HCT116 (cell line): Measurements from ENCODE around the gene DNMT3A. TPM values are rescaled to one million over a fixed set of nuclear protein-coding genes. Genes with fewer than 3 reads are reported as not detected.

Experiments used
- ATAC-seq: fragments of 200-7000 bp; cut with Tn5 transposase; 2 replicates; pipeline ENCODE4 v1.9.1; 2020; ENCODE audit warnings: mild to moderate bottlenecking, moderate library complexity
- BruUV-seq: library from RNA; stranded (reverse); fragments of 400-500 nt; replicated peaks from 2 replicates; lab custom pipeline; 2021; lab: Mats Ljungman, UMichigan
- CTCF ChIA-PET: fragments of 300-600 bp; sonication (Branson Sonifier 250); formaldehyde crosslinking; loops from one replicate; lab custom pipeline; 2021; ENCODE audit warnings: antibody characterized with exemption; lab: Charles Lee
- POLR2A ChIA-PET: fragments of 300-600, 350-600 bp; sonication (Branson Sonifier 250); formaldehyde crosslinking; loops from one replicate; lab custom pipeline; 2021; ENCODE audit warnings: antibody characterized with exemption; lab: Charles Lee
- RAD21 ChIA-PET, 2 experiments: fragments of 300-600 bp; sonication (Branson Sonifier 250); formaldehyde crosslinking; loops; one replicate each; lab custom pipeline; 2023; ENCODE audit warnings: low total read pairs in 2 of 2; ENCODE audit not compliant: uncharacterized antibody in 2 of 2, unreplicated experiment in 2 of 2, low non-redundant PET in 1 of 2; lab: Charles Lee
- DNase-seq: peaks from one replicate; pipeline ENCODE4 v3.0.0-alpha.2; 2010; ENCODE audit warnings: low read depth, low spot score
- H2AFZ ChIP-seq: fragments of 200-600 bp; shearing (Covaris generic), sonication (generic); 2 replicates; pipeline ENCODE4 v1.6.1; 2017; ENCODE audit warnings: low read depth, mixed run types, mixed read lengths, antibody characterized with exemption, low read length; ENCODE audit not compliant: poor library complexity, severe bottlenecking
- H3K27ac ChIP-seq: 2 replicates; pipeline ENCODE4 v1.5.1; 2012; ENCODE audit warnings: low read depth, low read length
- H3K27me3 ChIP-seq: fragments of 200-600 bp; sonication (generic); 2 replicates; pipeline ENCODE4 v1.6.1; 2016; ENCODE audit warnings: mixed run types, low read length, mixed read lengths; ENCODE audit not compliant: insufficient read depth
- H3K36me3 ChIP-seq, 2 experiments: fragments of 200-500 bp in 1 of 2; fragments of 200-600 bp in 1 of 2; sonication (Bioruptor generic) in 1 of 2; sonication (generic) in 1 of 2; 2 replicates each; pipeline versions ENCODE4 v1.5.1 to v1.6.1; 2014 to 2016; ENCODE audit warnings: low read length in 2 of 2, inconsistent platforms in 1 of 2, mixed read lengths in 1 of 2, mixed run types in 1 of 2; ENCODE audit not compliant: insufficient read depth in 2 of 2, control insufficient read depth in 1 of 2
- H3K4me1 ChIP-seq, 2 experiments: fragments of 200-600 bp in 1 of 2; sonication (generic) in 1 of 2; 2 replicates each; pipeline versions ENCODE4 v1.5.1 to v1.6.1; 2012 to 2017; ENCODE audit warnings: low read length in 2 of 2, inconsistent platforms in 1 of 2, mild to moderate bottlenecking in 1 of 2, mixed read lengths in 1 of 2, mixed run types in 1 of 2, moderate library complexity in 1 of 2; ENCODE audit not compliant: insufficient read depth in 2 of 2, control insufficient read depth in 1 of 2
- H3K4me2 ChIP-seq: fragments of 200-600 bp; sonication (generic); 2 replicates; pipeline ENCODE4 v1.6.1; 2017; ENCODE audit warnings: mixed run types, low read length, mixed read lengths
- H3K4me3 ChIP-seq, 2 experiments: fragments of 200-600 bp in 1 of 2; sonication (generic) in 1 of 2; replicated peaks in 1 of 2; 2 replicates each; pipeline ENCODE4 v1.5.1; 2011 to 2016; ENCODE audit warnings: low read length in 2 of 2, control low read depth in 1 of 2, low read depth in 1 of 2, mild to moderate bottlenecking in 1 of 2, mixed read lengths in 1 of 2, mixed run types in 1 of 2
- H3K79me2 ChIP-seq: fragments of 200-600 bp; sonication (generic); 2 replicates; pipeline ENCODE4 v1.6.1; 2017; ENCODE audit warnings: mild to moderate bottlenecking, mixed run types, low read length, moderate library complexity, mixed read lengths; ENCODE audit not compliant: insufficient read depth
- H3K9ac ChIP-seq: fragments of 200-600 bp; sonication (generic); 2 replicates; pipeline ENCODE4 v1.6.1; 2016; ENCODE audit warnings: low read length, mixed read lengths
- H3K9me2 ChIP-seq: fragments of 200-600 bp; sonication (generic), shearing (Covaris generic); 2 replicates; pipeline ENCODE4 v1.6.1; 2017; ENCODE audit warnings: mixed run types, mild to moderate bottlenecking, moderate library complexity; ENCODE audit not compliant: insufficient read depth
- H3K9me3 ChIP-seq, 2 experiments: fragments of 200-500 bp in 1 of 2; fragments of 200-600 bp in 1 of 2; sonication (Bioruptor generic) in 1 of 2; sonication (generic) in 1 of 2; 2 replicates each; pipeline ENCODE4 v1.6.1; 2014 to 2017; ENCODE audit warnings: low read length in 2 of 2, mixed read lengths in 2 of 2, inconsistent platforms in 1 of 2, low read depth in 1 of 2, mild to moderate bottlenecking in 1 of 2, mixed run types in 1 of 2, moderate library complexity in 1 of 2; ENCODE audit not compliant: control insufficient read depth in 1 of 2, insufficient read depth in 1 of 2
- H4K20me1 ChIP-seq: fragments of 200-600 bp; sonication (generic), shearing (Covaris generic); 2 replicates; pipeline ENCODE4 v1.6.1; 2017; ENCODE audit warnings: mixed run types, mild to moderate bottlenecking, moderate library complexity; ENCODE audit not compliant: insufficient read depth
- ATF3 ChIP-seq: IDR thresholded peaks from 2 replicates; pipeline ENCODE4 v1.6.1; 2012
- CBX3 ChIP-seq: IDR thresholded peaks from 2 replicates; pipeline ENCODE4 v1.6.1; 2012; ENCODE audit warnings: low read depth
- EGR1 ChIP-seq: IDR thresholded peaks from 2 replicates; pipeline ENCODE4 v1.6.1; 2012; ENCODE audit warnings: low read depth
- EZH2 ChIP-seq: fragments of 200-600 bp; sonication (generic); IDR thresholded peaks from 2 replicates; pipeline ENCODE4 v1.6.1; 2017; ENCODE audit warnings: antibody characterized with exemption, mixed run types
- EZH2phosphoT487 ChIP-seq: fragments of 200-600 bp; IDR thresholded peaks from 2 replicates; pipeline ENCODE4 v1.6.1; 2018; ENCODE audit warnings: antibody characterized with exemption, borderline replicate concordance
- FOSL1 ChIP-seq: IDR thresholded peaks from 2 replicates; pipeline ENCODE4 v1.6.1; 2012; ENCODE audit warnings: low read depth
- JUND ChIP-seq: IDR thresholded peaks from 2 replicates; pipeline ENCODE4 v1.6.1; 2012
- MAX ChIP-seq: IDR thresholded peaks from 2 replicates; pipeline ENCODE4 v1.6.1; 2012
- SP1 ChIP-seq: IDR thresholded peaks from 2 replicates; pipeline ENCODE4 v1.6.1; 2012; ENCODE audit warnings: low read depth
- SRF ChIP-seq: IDR thresholded peaks from 2 replicates; pipeline ENCODE4 v1.6.1; 2012; ENCODE audit warnings: low read depth
- TCF7L2 ChIP-seq: IDR thresholded peaks from 2 replicates; pipeline ENCODE4 v1.7.0; 2011; ENCODE audit warnings: borderline replicate concordance, inconsistent platforms; ENCODE audit not compliant: insufficient read depth, insufficient read length; ENCODE audit errors: extremely low read depth
- ZFX ChIP-seq: fragments of 450-650 bp; IDR thresholded peaks from 2 replicates; pipeline ENCODE4 v1.6.1; 2017
- ZNF274 ChIP-seq: fragments of 200-500 bp; sonication (Bioruptor generic); IDR thresholded peaks from 2 replicates; pipeline ENCODE4 v1.6.1; 2014; ENCODE audit warnings: mild to moderate bottlenecking, low read depth, low read length, inconsistent platforms
- intact Hi-C: fragments of 100-400 bp; cut with micrococcal nuclease; formaldehyde crosslinking; loops from 2 replicates; pipeline ENCODE4 v1.10.0; 2022
- total RNA-seq: library from RNA; stranded (reverse); gene quantifications from one replicate; pipeline ENCODE4 v1.2.1, GENCODE V29; 2021; ENCODE audit not compliant: unreplicated experiment
- TF ChIP-seq, protein P1 (sequence below): IDR thresholded peaks from 2 replicates; pipeline ENCODE4 v1.6.1; 2012; ENCODE audit warnings: low read depth
- TF ChIP-seq, protein P2 (sequence below), 3 experiments: fragments of 200-600 bp in 1 of 3; sonication (generic) in 1 of 3; IDR thresholded peaks in 2 of 3; conservative IDR thresholded peaks in 1 of 3; 2 replicates each; pipeline ENCODE4 v1.5.1; 2012 to 2017; ENCODE audit warnings: low read depth in 2 of 3, low read length in 2 of 3, antibody characterized with exemption in 1 of 3, borderline replicate concordance in 1 of 3, control low read depth in 1 of 3, mild to moderate bottlenecking in 1 of 3, mixed read lengths in 1 of 3, mixed run types in 1 of 3, moderate library complexity in 1 of 3; ENCODE audit not compliant: insufficient read depth in 1 of 3

The DNMT3A gene
- total RNA-seq, 1 experiment from 2014 or later, result 14.3 TPM

- Histone ChIP-seq H3K36me3 (no peaks in the 10 kb centered on the region), H3K4me2 (no peak overlapping the region), H3K4me1 (no peaks in the 10 kb centered on the region), H3K79me2 (no peaks in the 10 kb centered on the region), H3K9me3 (no peaks in the 10 kb centered on the region), H3K27ac (no peak overlapping the region), H3K9ac (no peak overlapping the region), H2AFZ (no peak overlapping the region), H3K9me2 (no peaks in the 10 kb centered on the region), H3K27me3 (no peaks in the 10 kb centered on the region), H4K20me1 (no peaks in the 10 kb centered on the region), H3K4me3 (no peak overlapping the region)
- ChIA-PET RAD21 (no interaction called here), POLR2A (no interaction called here), CTCF (no interaction called here)
- intact Hi-C loops, result no loop called here
- no TSS peak for BruUV-seq
- no peak for ATAC-seq
- no peak for DNase-seq
- TF ChIP-seq, protein P1, sequence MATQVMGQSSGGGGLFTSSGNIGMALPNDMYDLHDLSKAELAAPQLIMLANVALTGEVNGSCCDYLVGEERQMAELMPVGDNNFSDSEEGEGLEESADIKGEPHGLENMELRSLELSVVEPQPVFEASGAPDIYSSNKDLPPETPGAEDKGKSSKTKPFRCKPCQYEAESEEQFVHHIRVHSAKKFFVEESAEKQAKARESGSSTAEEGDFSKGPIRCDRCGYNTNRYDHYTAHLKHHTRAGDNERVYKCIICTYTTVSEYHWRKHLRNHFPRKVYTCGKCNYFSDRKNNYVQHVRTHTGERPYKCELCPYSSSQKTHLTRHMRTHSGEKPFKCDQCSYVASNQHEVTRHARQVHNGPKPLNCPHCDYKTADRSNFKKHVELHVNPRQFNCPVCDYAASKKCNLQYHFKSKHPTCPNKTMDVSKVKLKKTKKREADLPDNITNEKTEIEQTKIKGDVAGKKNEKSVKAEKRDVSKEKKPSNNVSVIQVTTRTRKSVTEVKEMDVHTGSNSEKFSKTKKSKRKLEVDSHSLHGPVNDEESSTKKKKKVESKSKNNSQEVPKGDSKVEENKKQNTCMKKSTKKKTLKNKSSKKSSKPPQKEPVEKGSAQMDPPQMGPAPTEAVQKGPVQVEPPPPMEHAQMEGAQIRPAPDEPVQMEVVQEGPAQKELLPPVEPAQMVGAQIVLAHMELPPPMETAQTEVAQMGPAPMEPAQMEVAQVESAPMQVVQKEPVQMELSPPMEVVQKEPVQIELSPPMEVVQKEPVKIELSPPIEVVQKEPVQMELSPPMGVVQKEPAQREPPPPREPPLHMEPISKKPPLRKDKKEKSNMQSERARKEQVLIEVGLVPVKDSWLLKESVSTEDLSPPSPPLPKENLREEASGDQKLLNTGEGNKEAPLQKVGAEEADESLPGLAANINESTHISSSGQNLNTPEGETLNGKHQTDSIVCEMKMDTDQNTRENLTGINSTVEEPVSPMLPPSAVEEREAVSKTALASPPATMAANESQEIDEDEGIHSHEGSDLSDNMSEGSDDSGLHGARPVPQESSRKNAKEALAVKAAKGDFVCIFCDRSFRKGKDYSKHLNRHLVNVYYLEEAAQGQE, result no peak
- no peak for TF ChIP-seq EGR1
- no peak for TF ChIP-seq CBX3
- no peak for TF ChIP-seq SP1
- TF ChIP-seq EZH2phosphoT487, result no peak
- TF ChIP-seq, protein P2, sequence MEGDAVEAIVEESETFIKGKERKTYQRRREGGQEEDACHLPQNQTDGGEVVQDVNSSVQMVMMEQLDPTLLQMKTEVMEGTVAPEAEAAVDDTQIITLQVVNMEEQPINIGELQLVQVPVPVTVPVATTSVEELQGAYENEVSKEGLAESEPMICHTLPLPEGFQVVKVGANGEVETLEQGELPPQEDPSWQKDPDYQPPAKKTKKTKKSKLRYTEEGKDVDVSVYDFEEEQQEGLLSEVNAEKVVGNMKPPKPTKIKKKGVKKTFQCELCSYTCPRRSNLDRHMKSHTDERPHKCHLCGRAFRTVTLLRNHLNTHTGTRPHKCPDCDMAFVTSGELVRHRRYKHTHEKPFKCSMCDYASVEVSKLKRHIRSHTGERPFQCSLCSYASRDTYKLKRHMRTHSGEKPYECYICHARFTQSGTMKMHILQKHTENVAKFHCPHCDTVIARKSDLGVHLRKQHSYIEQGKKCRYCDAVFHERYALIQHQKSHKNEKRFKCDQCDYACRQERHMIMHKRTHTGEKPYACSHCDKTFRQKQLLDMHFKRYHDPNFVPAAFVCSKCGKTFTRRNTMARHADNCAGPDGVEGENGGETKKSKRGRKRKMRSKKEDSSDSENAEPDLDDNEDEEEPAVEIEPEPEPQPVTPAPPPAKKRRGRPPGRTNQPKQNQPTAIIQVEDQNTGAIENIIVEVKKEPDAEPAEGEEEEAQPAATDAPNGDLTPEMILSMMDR (IDR thresholded peaks at IDR 0.05 in 2 of 3, conservative IDR thresholded peaks at IDR 0.05 in 1 of 3; ENCODE audit: borderline replicate concordance in 1 of 3, insufficient read depth in 1 of 3, low read depth in 2 of 3, low read length in 2 of 3), result no peak
- no peak for TF ChIP-seq ZFX
- no peak for TF ChIP-seq ATF3
- TF ChIP-seq EZH2, result no peak
- no peak for TF ChIP-seq FOSL1
- no peak for TF ChIP-seq ZNF274
- no peak for TF ChIP-seq JUND
- TF ChIP-seq TCF7L2, result no peak
- TF ChIP-seq MAX, result no peak
- TF ChIP-seq SRF, result no peak
Measured at GRCh38 chr2:25252291-25253152, 89.2 kb downstream of the DNMT3A start.
